ENCODE measurements around the gene GLCE. TPM values are rescaled to one million over a fixed set of nuclear protein-coding genes. Genes with fewer than 3 reads are reported as not detected.

The GLCE gene
- total and polyA plus RNA-seq, 10 of the 15 experiments (the other 5 are each of a cell fraction or from before 2014, with no cell fraction given): 2.1 to 11.9 (median 2.9) TPM

DNA sequence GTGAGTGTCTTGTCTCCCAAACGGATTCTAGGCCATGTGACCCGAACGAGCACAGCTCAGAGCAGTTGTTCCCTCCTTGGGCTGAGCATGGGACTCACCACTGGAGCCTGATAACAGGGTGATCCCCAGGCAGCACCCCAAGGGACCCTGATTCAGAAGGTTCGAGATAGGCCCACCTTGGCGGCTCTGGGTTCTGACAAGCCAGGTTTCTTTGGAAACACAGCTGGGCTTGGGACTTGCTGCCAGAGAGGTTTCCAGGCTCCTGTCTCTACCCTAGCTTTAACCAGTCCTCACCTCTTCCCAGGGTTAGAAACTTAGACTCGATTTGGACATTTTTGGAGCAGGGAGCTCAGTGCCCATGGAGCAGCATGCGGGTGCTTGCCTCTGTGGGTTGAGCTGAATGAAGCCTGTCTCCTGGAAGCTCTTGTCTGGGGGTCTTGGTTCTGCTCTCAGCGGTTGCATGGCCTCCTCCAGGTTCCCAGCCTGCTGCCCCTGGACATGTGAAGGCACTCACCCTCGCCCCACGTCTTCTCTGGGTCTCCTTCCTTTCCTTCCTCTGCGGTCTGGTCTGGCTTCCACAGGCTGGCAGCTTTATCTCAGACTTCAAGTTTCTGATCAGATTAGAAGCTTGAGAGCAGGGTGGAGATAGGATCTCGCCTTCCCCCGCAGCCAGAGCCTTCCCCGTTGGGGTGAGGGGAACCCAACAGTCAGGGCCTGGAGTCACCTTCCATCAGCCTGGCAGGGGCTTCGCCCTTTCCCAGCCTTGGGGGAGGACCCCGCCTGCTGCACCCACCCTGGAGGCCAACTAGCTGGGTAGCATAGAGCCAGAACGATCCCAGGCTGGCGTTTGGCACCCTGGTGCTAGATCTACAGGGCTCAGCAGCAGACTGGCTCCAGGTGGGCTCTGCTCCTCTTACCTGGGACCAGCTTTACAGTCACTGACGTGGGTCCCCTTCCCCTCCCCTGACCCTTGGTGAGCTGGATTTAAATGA, 159.2 kb downstream of the GLCE start:
- H3K9ac ChIP-seq (ENCODE audit: control insufficient read depth, insufficient read depth, low read length): no peak overlapping the region
- ATAC-seq (no peak), DNase-seq (ENCODE audit: low read depth, low spot score) (no peak), FAIRE-seq (no peak)
- CTCF ChIA-PET: interaction anchor here (0.8 to 1.1 kb wide), 2 partner anchors 43 to 75 kb away, joined by 3 to 4 read pairs; no protein-coding TSS in a partner anchor
- intact Hi-C loops (cut with micrococcal nuclease; ENCODE audit: unreplicated experiment) (no loop called here), in situ Hi-C loops (cut with MboI) (no loop called here)
- H2AFZ ChIP-seq (ENCODE audit: control insufficient read depth, low read depth, low read length): no peak overlapping the region
- H3K27ac ChIP-seq (ENCODE audit: control insufficient read depth, insufficient read depth): no peak overlapping the region
- POLR2A ChIA-PET: no interaction called here
- no peak overlapping the region for H3K4me2 ChIP-seq (ENCODE audit: control insufficient read depth, insufficient read depth)
- no peaks in the 10 kb centered on the region for H3K9me3 ChIP-seq (replicated peaks; ENCODE audit: control insufficient read depth, insufficient read depth, low read length)
- SMC1A ChIA-PET (ENCODE audit: uncharacterized antibody, unreplicated experiment): no interaction called here
- H3K4me1 ChIP-seq (ENCODE audit: control insufficient read depth, insufficient read depth, low read length): no peaks in the 10 kb centered on the region
- no peak overlapping the region for H3K4me3 ChIP-seq
- 9% methylated on average over 19 of the region's 19 CpGs for WGBS (ENCODE audit: insufficient coverage, insufficient replicate concordance, low lambda C conversion rate, missing lambda C conversion rate)
- H3K27me3 ChIP-seq (replicated peaks in 1 of 2; ENCODE audit: control insufficient read depth in 2 of 2, insufficient read depth in 2 of 2, low read length in 1 of 2): 0 out of 4 replicates have a peak, but pooled peaks cover 0 to 3% of the 10 kb centered on the region in 2 experiments
- no peaks in the 10 kb centered on the region for H3K79me2 ChIP-seq (ENCODE audit: control insufficient read depth, insufficient read depth, low read length)
- H3K36me3 ChIP-seq (ENCODE audit: control insufficient read depth in 2 of 2, insufficient read depth in 2 of 2, low read length in 1 of 2): no peaks in the 10 kb centered on the region
- RAD21 ChIA-PET (ENCODE audit: unreplicated experiment): no interaction called here
- BruUV-seq (replicated peaks): no TSS peak
- TF ChIP-seq, protein P1, sequence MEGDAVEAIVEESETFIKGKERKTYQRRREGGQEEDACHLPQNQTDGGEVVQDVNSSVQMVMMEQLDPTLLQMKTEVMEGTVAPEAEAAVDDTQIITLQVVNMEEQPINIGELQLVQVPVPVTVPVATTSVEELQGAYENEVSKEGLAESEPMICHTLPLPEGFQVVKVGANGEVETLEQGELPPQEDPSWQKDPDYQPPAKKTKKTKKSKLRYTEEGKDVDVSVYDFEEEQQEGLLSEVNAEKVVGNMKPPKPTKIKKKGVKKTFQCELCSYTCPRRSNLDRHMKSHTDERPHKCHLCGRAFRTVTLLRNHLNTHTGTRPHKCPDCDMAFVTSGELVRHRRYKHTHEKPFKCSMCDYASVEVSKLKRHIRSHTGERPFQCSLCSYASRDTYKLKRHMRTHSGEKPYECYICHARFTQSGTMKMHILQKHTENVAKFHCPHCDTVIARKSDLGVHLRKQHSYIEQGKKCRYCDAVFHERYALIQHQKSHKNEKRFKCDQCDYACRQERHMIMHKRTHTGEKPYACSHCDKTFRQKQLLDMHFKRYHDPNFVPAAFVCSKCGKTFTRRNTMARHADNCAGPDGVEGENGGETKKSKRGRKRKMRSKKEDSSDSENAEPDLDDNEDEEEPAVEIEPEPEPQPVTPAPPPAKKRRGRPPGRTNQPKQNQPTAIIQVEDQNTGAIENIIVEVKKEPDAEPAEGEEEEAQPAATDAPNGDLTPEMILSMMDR (IDR thresholded peaks at IDR 0.05 in 2 of 3, conservative IDR thresholded peaks at IDR 0.05 in 1 of 3; ENCODE audit: control insufficient read depth in 2 of 3, extremely low read depth in 1 of 3, insufficient read depth in 1 of 3, low read depth in 3 of 3, low read length in 3 of 3): no peak
- no peak for TF ChIP-seq ZNF207 (IDR thresholded peaks at IDR 0.05; ENCODE audit: borderline replicate concordance)
- TF ChIP-seq TBL1XR1 (IDR thresholded peaks at IDR 0.05; ENCODE audit: low read depth, low read length): no peak
- no peak for TF ChIP-seq FOS (IDR thresholded peaks at IDR 0.05; ENCODE audit: borderline replicate concordance, extremely low read depth, insufficient read length)
- TF ChIP-seq ZZZ3 (IDR thresholded peaks at IDR 0.05; ENCODE audit: control insufficient read depth, insufficient read length, low read depth): no peak
- TF ChIP-seq NFXL1 (IDR thresholded peaks at IDR 0.05; ENCODE audit: borderline replicate concordance): no peak
- TF ChIP-seq SMAD5 (IDR thresholded peaks at IDR 0.05; ENCODE audit: low read depth): no peak
- no peak for TF ChIP-seq BACH1 (IDR thresholded peaks at IDR 0.05; ENCODE audit: borderline replicate concordance)
- no peak for TF ChIP-seq BCL11A (IDR thresholded peaks at IDR 0.05; ENCODE audit: low read depth, low read length)
- no peak for TF ChIP-seq HDAC6 (IDR thresholded peaks at IDR 0.05; ENCODE audit: unreplicated experiment)
- no peak for TF ChIP-seq STAT1 (conservative IDR thresholded peaks at IDR 0.05)
- TF ChIP-seq FOXK2 (IDR thresholded peaks at IDR 0.05): no peak
- TF ChIP-seq POU2F2 (IDR thresholded peaks at IDR 0.05; ENCODE audit: borderline replicate concordance, low read depth, low read length): no peak
- no peaks in the 10 kb centered on the region for H4K20me1 ChIP-seq (ENCODE audit: control insufficient read depth, insufficient read depth)

Measured in GM12878 (cell line).